ENCODE results near the gene GOLGB1.

- TF ChIP-seq, protein P1, sequence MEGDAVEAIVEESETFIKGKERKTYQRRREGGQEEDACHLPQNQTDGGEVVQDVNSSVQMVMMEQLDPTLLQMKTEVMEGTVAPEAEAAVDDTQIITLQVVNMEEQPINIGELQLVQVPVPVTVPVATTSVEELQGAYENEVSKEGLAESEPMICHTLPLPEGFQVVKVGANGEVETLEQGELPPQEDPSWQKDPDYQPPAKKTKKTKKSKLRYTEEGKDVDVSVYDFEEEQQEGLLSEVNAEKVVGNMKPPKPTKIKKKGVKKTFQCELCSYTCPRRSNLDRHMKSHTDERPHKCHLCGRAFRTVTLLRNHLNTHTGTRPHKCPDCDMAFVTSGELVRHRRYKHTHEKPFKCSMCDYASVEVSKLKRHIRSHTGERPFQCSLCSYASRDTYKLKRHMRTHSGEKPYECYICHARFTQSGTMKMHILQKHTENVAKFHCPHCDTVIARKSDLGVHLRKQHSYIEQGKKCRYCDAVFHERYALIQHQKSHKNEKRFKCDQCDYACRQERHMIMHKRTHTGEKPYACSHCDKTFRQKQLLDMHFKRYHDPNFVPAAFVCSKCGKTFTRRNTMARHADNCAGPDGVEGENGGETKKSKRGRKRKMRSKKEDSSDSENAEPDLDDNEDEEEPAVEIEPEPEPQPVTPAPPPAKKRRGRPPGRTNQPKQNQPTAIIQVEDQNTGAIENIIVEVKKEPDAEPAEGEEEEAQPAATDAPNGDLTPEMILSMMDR (IDR thresholded peaks at IDR 0.05 in 2 of 3, conservative IDR thresholded peaks at IDR 0.05 in 1 of 3; ENCODE audit: borderline replicate concordance in 1 of 3, insufficient read depth in 1 of 3, low read depth in 2 of 3, low read length in 2 of 3): no peak
- TF ChIP-seq EZH2phosphoT487 (IDR thresholded peaks at IDR 0.05; ENCODE audit: borderline replicate concordance) (no peak), RAD21 (IDR thresholded peaks at IDR 0.05; ENCODE audit: low read depth) (no peak), POLR2A (IDR thresholded peaks at IDR 0.05; ENCODE audit: borderline replicate concordance, extremely low read depth, insufficient read depth, insufficient read length) (no peak), EZH2 (IDR thresholded peaks at IDR 0.05) (no peak), CEBPB (IDR thresholded peaks at IDR 0.05; ENCODE audit: low read depth) (no peak), SIN3A (IDR thresholded peaks at IDR 0.05; ENCODE audit: low read depth) (no peak)
- TF ChIP-seq, protein P2, sequence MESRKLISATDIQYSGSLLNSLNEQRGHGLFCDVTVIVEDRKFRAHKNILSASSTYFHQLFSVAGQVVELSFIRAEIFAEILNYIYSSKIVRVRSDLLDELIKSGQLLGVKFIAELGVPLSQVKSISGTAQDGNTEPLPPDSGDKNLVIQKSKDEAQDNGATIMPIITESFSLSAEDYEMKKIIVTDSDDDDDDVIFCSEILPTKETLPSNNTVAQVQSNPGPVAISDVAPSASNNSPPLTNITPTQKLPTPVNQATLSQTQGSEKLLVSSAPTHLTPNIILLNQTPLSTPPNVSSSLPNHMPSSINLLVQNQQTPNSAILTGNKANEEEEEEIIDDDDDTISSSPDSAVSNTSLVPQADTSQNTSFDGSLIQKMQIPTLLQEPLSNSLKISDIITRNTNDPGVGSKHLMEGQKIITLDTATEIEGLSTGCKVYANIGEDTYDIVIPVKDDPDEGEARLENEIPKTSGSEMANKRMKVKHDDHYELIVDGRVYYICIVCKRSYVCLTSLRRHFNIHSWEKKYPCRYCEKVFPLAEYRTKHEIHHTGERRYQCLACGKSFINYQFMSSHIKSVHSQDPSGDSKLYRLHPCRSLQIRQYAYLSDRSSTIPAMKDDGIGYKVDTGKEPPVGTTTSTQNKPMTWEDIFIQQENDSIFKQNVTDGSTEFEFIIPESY (IDR thresholded peaks at IDR 0.05; ENCODE audit: extremely low read depth, insufficient replicate concordance, low read length): no peak
- TF ChIP-seq, protein P3, sequence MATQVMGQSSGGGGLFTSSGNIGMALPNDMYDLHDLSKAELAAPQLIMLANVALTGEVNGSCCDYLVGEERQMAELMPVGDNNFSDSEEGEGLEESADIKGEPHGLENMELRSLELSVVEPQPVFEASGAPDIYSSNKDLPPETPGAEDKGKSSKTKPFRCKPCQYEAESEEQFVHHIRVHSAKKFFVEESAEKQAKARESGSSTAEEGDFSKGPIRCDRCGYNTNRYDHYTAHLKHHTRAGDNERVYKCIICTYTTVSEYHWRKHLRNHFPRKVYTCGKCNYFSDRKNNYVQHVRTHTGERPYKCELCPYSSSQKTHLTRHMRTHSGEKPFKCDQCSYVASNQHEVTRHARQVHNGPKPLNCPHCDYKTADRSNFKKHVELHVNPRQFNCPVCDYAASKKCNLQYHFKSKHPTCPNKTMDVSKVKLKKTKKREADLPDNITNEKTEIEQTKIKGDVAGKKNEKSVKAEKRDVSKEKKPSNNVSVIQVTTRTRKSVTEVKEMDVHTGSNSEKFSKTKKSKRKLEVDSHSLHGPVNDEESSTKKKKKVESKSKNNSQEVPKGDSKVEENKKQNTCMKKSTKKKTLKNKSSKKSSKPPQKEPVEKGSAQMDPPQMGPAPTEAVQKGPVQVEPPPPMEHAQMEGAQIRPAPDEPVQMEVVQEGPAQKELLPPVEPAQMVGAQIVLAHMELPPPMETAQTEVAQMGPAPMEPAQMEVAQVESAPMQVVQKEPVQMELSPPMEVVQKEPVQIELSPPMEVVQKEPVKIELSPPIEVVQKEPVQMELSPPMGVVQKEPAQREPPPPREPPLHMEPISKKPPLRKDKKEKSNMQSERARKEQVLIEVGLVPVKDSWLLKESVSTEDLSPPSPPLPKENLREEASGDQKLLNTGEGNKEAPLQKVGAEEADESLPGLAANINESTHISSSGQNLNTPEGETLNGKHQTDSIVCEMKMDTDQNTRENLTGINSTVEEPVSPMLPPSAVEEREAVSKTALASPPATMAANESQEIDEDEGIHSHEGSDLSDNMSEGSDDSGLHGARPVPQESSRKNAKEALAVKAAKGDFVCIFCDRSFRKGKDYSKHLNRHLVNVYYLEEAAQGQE (IDR thresholded peaks at IDR 0.05; ENCODE audit: low read depth): no peak
Observed at GRCh38 chr3:121658716-121659435, 90.7 kb downstream of the GOLGB1 start.
